SU-DHL-6 (cell line): Measurements from ENCODE around the gene SLC9A5.

Source experiments
- H2AFZ ChIP-seq: fragments of 200-600 bp; sonication (generic); 2 replicates; pipeline ENCODE4 v1.6.1; 2014; ENCODE audit warnings: low read depth, mild to moderate bottlenecking, moderate library complexity, mixed read lengths, antibody characterized with exemption, low read length; ENCODE audit not compliant: severe bottlenecking
- H3F3A ChIP-seq: fragments of 200-600 bp; shearing (Covaris generic); 2 replicates; pipeline ENCODE4 v1.6.0; 2016; ENCODE audit warnings: antibody characterized with exemption, mild to moderate bottlenecking; ENCODE audit not compliant: insufficient read depth
- H3K27ac ChIP-seq: fragments of 200-600 bp; sonication (generic); 2 replicates; pipeline ENCODE4 v1.5.1; 2016; ENCODE audit warnings: low read depth, mild to moderate bottlenecking, low read length, moderate library complexity, mixed read lengths
- H3K27me3 ChIP-seq: fragments of 200-600 bp; sonication (generic), shearing (Covaris generic); 2 replicates; pipeline ENCODE4 v1.6.0; 2014; ENCODE audit warnings: mild to moderate bottlenecking, low read length
- H3K36me3 ChIP-seq: fragments of 200-600 bp; sonication (generic); 2 replicates; pipeline ENCODE4 v1.6.1; 2014; ENCODE audit warnings: mild to moderate bottlenecking, low read length, mixed read lengths
- H3K4me2 ChIP-seq: fragments of 300-600, 200-600 bp; shearing (Covaris generic), sonication (generic); 2 replicates; pipeline ENCODE4 v1.6.0; 2014; ENCODE audit warnings: low read length, low read depth, mild to moderate bottlenecking; ENCODE audit not compliant: poor library complexity, severe bottlenecking
- H3K4me3 ChIP-seq: fragments of 200-600 bp; sonication (generic); 2 replicates; pipeline ENCODE4 v1.5.1; 2014; ENCODE audit warnings: antibody characterized with exemption, low read length, mild to moderate bottlenecking, mixed read lengths; ENCODE audit not compliant: insufficient read depth, poor library complexity, severe bottlenecking
- H3K79me2 ChIP-seq: fragments of 200-600 bp; sonication (generic); 2 replicates; pipeline ENCODE4 v1.6.1; 2014; ENCODE audit warnings: mild to moderate bottlenecking, low read length, moderate library complexity; ENCODE audit not compliant: insufficient read depth
- H3K9ac ChIP-seq: fragments of 200-600 bp; sonication (generic); 2 replicates; pipeline ENCODE4 v1.7.0; 2014; ENCODE audit warnings: mild to moderate bottlenecking, low read length
- H3K9me2 ChIP-seq: fragments of 200-600 bp; sonication (generic); replicated peaks from 2 replicates; pipeline ENCODE4 v1.6.1; 2014; ENCODE audit warnings: low read length; ENCODE audit not compliant: insufficient read depth
- H3K9me3 ChIP-seq: fragments of 200-600 bp; sonication (generic); 2 replicates; pipeline ENCODE4 v1.6.1; 2014; ENCODE audit warnings: low read length, mixed read lengths; ENCODE audit not compliant: insufficient read depth
- H4K20me1 ChIP-seq: fragments of 200-600 bp; sonication (generic); 2 replicates; pipeline ENCODE4 v1.6.1; 2014; ENCODE audit warnings: low read depth, mild to moderate bottlenecking, antibody characterized with exemption, low read length, moderate library complexity, mixed read lengths
- CTCF ChIP-seq: fragments of 200-600 bp; sonication (generic); IDR thresholded peaks from one replicate; pipeline ENCODE4 v1.5.1; 2017; ENCODE audit warnings: antibody characterized with exemption, mild to moderate bottlenecking, low read length, moderate library complexity; ENCODE audit not compliant: insufficient read depth, poor library complexity, severe bottlenecking
- EZH2phosphoT487 ChIP-seq: fragments of 200-600 bp; sonication (generic), shearing (Covaris generic); conservative IDR thresholded peaks from 2 replicates; pipeline ENCODE4 v1.6.1; 2018; ENCODE audit warnings: mild to moderate bottlenecking, antibody characterized with exemption, low read length, moderate library complexity, mixed read lengths

The SLC9A5 gene

DNA sequence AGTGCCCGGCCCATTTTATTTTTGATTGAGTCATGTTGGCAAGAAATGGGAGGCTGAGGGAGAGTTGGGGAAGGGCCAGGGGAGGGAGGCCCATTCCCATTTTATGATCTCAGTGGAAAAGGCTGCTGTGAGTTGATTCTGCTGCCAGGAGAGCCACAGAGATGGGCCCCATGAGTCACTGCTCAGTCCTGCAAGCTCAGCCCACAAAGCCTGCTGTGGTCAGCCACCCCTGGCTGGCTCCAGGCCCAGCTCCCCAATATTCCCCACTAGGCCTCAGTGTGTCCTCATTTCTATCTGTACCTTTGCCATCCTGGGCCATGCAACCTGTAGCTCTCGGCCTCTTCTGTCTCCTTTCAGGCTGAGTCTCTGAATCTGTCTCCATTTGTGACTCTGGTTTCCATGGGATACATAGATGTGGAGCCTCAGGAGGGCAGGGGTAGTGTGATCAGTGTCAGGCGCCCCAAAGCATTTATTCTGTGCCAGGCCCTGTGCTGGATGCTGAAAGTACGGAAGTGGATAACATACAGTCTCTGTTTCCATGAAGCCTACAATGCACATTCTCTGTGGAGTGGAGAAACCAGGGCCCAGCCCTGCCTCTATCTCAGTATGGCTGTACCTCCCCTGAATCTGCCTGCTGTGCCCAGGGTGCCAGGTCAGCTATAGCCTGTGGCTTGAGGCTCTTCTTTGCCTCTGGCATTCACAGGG lies 28.7 kb downstream of the SLC9A5 start:
- H3K27me3 ChIP-seq, result no peaks in the 10 kb centered on the region
- TF ChIP-seq EZH2phosphoT487 (no peak), CTCF (no peak)
- no peaks in the 10 kb centered on the region for H3K9me3 ChIP-seq
- H3K27ac ChIP-seq, result no peak overlapping the region
- no peaks in the 10 kb centered on the region for H3K9me2 ChIP-seq
- H3F3A ChIP-seq, result no peaks in the 10 kb centered on the region
- H3K36me3 ChIP-seq, result no peaks in the 10 kb centered on the region
- no peak overlapping the region for H2AFZ ChIP-seq
- H3K4me3 ChIP-seq, result no peak overlapping the region
- H3K9ac ChIP-seq, result peak overlapping the region; percentile 60; the same call in 1 of the 2 replicates
- H4K20me1 ChIP-seq, result no peaks in the 10 kb centered on the region
- peak overlapping the region; percentile 62 for H3K4me2 ChIP-seq
- no peaks in the 10 kb centered on the region for H3K79me2 ChIP-seq

- H3K9ac ChIP-seq, result peak overlapping the region; percentile 60
- no peaks in the 10 kb centered on the region for H3K36me3 ChIP-seq
- no peaks in the 10 kb centered on the region for H3K9me2 ChIP-seq
- H3K9me3 ChIP-seq, result no peaks in the 10 kb centered on the region
- no peak overlapping the region for H3K27ac ChIP-seq
- H3K27me3 ChIP-seq, result no peaks in the 10 kb centered on the region
- H3F3A ChIP-seq, result no peaks in the 10 kb centered on the region
- peak overlapping the region; percentile 78 for H2AFZ ChIP-seq
- H3K4me3 ChIP-seq, result peak overlapping the region; percentile 53
- peak overlapping the region; percentile 62 for H3K4me2 ChIP-seq
- no peak for TF ChIP-seq CTCF
- TF ChIP-seq EZH2phosphoT487, result no peak
- H3K79me2 ChIP-seq, result no peaks in the 10 kb centered on the region
- H4K20me1 ChIP-seq, result no peaks in the 10 kb centered on the region
Observed at GRCh38 chr16:67277999-67278772, 29.4 kb downstream of the SLC9A5 start.

DNA sequence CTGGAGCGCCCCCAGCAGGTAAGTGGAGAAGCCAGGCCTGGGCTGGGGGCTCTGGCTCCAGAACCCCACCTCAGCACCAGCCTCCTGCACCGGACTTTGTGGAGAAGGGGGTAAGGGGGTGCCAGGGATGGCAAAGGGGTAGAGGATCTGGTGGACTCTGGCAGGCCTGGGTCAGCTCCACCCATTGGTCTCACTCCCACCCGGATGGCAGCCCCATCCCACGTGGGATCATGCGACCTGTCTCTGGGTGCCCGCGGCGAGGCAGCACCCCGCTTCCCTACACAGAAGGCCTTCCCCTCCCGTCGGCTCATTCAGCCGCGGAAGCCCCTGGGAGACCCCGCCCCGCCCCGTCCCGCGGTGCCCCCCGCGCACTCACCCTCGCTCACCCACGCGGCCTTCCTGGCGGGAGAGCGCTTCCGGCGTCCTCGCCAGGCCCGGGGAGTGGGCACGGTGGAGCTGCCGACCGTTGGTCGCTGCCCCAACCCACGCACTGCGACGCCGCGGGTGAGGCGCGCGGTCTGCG lies 30.1 kb downstream of the SLC9A5 start:
- no peak overlapping the region for H3K27ac ChIP-seq
- peak overlapping the region; percentile 53 for H3K4me3 ChIP-seq
- H3K9me2 ChIP-seq, result no peaks in the 10 kb centered on the region
- H3K27me3 ChIP-seq, result no peaks in the 10 kb centered on the region
- peak overlapping the region; percentile 78 for H2AFZ ChIP-seq
- peak overlapping the region; percentile 60 for H3K9ac ChIP-seq
- no peaks in the 10 kb centered on the region for H3K79me2 ChIP-seq
- TF ChIP-seq CTCF, result peak; percentile 37
- no peak for TF ChIP-seq EZH2phosphoT487
- peak overlapping the region; percentile 62 for H3K4me2 ChIP-seq
- H3K36me3 ChIP-seq, result no peaks in the 10 kb centered on the region
- H3F3A ChIP-seq, result no peaks in the 10 kb centered on the region
- H4K20me1 ChIP-seq, result no peaks in the 10 kb centered on the region
- no peaks in the 10 kb centered on the region for H3K9me3 ChIP-seq
